Embryonic facial prominence (tissue), 1 donor: Measurements from ENCODE around the gene AOC3.
A peak's percentile ranks its signal among the peaks of the same experiment; 100 is the strongest.
"Not testable (repeated sequence)": the region's sequence is repeated elsewhere in the genome, so short reads cannot be mapped to it uniquely, and the experiment has no call there.

Source experiments
- DNase-seq: peaks from one replicate; pipeline ENCODE4 v3.0.0-alpha.2; 2016; ENCODE audit errors: extremely low spot score

Gene AOC3

GRCh38 chr17:42844761-42845555 lies 6.0 kb upstream of the AOC3 start:
- no peak for DNase-seq

GRCh38 chr17:42845556-42845917 lies 5.5 kb upstream of the AOC3 start:
- no peak for DNase-seq

GRCh38 chr17:42845918-42846593 lies 4.9 kb upstream of the AOC3 start:
- no peak for DNase-seq

GRCh38 chr17:42846594-42847280 lies 4.3 kb upstream of the AOC3 start:
- DNase-seq, result peak; percentile 0

GRCh38 chr17:42848093-42848492 lies 2.9 kb upstream of the AOC3 start:
- peak; percentile 2 for DNase-seq

DNA sequence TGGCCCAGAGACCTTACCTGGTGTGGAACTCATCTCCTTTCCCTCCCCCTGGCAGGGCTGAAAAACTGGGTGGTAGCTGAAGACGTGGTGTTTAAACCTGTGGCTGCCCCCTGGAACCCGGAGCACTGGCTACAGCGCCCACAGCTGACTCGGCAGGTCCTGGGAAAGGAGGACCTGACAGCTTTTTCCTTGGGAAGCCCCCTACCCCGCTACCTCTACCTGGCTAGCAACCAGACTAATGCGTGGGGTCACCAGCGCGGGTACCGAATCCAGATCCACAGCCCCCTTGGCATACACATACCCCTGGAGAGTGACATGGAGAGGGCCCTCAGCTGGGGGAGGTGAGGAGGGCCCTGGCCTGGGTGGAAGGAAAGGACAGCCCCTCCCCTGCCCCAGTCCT lies 2.0 kb upstream of the AOC3 start:
- DNase-seq, result peak; percentile 1

DNA sequence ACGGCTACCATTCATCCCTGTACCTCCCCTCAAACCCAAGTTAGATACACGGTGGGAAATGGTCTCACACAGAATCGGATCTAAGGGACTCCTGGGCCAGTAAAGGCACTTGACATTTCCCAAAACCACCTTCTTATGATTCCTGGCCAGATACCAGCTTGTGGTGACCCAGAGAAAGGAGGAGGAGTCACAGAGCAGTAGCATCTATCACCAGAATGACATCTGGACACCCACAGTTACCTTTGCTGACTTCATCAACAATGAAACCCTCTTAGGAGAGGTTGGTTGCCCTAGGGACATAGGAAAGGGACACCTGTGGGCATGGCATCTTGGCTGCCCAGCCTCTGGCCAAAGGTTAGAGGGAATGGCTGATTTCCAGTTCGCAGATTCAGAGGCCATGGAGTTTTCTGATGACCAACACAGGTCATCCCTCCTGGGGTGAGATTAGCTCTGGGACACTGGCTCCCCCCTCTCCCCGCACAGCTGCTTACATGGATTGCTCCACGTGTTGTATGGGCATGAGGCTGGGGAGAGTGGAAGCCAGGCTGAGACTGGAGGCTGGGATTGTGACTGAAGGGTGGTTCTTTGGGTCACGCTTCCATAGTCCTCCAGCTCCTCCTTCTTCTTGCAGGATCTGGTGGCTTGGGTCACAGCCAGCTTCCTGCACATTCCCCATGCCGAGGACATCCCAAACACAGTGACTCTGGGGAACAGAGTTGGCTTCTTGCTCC lies 1.4 kb upstream of the AOC3 start:
- DNase-seq, result peak; percentile 3

DNA sequence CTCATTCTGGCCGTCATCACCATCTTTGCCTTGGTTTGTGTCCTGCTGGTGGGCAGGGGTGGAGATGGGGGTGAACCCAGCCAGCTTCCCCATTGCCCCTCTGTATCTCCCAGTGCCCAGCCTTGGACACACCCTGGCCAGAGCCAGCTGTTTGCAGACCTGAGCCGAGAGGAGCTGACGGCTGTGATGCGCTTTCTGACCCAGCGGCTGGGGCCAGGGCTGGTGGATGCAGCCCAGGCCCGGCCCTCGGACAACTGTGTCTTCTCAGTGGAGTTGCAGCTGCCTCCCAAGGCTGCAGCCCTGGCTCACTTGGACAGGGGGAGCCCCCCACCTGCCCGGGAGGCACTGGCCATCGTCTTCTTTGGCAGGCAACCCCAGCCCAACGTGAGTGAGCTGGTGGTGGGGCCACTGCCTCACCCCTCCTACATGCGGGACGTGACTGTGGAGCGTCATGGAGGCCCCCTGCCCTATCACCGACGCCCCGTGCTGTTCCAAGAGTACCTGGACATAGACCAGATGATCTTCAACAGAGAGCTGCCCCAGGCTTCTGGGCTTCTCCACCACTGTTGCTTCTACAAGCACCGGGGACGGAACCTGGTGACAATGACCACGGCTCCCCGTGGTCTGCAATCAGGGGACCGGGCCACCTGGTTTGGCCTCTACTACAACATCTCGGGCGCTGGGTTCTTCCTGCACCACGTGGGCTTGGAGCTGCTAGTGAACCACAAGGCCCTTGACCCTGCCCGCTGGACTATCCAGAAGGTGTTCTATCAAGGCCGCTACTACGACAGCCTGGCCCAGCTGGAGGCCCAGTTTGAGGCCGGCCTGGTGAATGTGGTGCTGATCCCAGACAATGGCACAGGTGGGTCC lies 607 bp downstream of the AOC3 start:
- not testable (repeated sequence) for DNase-seq

GRCh38 chr17:42852351-42852750 lies 1.4 kb downstream of the AOC3 start:
- DNase-seq, result no peak

- DNase-seq, result no peak
Observed at GRCh38 chr17:42853004-42853403, 2.0 kb downstream of the AOC3 start.

GRCh38 chr17:42853597-42853967 lies 2.6 kb downstream of the AOC3 start:
- DNase-seq, result no peak

DNA sequence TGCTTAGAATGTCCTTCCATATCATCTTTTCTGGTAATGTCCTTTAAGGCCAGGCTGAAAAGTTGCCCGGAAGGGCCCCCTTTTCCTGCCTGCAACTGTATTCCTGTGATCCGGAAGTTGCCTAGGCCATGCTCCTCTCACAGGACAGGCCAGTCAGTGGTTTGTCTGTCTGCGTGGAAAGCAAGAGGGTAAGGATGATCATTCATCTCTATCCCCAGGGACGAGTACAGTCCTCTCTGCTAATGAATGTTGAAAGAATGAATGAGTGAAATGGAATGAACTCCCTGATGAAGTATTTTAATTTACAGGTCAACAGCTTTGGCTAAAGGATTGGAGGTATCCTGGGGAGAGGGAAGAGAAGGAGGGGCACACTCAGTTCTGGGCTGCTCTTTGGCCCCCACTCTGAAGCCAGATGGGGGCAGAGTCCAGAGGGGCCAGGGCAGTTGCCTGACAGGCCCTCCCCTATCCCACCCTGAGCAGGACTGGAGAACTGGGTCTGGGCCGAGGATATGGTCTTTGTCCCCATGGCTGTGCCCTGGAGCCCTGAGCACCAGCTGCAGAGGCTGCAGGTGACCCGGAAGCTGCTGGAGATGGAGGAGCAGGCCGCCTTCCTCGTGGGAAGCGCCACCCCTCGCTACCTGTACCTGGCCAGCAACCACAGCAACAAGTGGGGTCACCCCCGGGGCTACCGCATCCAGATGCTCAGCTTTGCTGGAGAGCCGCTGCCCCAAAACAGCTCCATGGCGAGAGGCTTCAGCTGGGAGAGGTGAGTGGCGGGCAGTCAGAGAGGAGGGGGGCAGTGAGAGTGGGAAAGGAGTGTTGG lies 3.2 kb downstream of the AOC3 start:
- no peak for DNase-seq

GRCh38 chr17:42855048-42855596 lies 4.1 kb downstream of the AOC3 start:
- no peak for DNase-seq

DNA sequence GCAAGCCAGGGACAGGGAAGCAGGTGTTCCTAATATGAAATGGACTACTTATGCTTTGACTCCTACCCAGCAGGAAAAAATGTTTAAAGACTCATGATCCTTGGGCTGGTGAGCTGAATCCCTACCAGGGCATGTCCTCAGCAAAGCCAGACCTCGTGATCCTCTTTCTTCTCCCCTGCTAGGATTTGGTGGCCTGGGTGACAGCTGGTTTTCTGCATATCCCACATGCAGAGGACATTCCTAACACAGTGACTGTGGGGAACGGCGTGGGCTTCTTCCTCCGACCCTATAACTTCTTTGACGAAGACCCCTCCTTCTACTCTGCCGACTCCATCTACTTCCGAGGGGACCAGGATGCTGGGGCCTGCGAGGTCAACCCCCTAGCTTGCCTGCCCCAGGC lies 5.1 kb downstream of the AOC3 start:
- not testable (repeated sequence) for DNase-seq

DNA sequence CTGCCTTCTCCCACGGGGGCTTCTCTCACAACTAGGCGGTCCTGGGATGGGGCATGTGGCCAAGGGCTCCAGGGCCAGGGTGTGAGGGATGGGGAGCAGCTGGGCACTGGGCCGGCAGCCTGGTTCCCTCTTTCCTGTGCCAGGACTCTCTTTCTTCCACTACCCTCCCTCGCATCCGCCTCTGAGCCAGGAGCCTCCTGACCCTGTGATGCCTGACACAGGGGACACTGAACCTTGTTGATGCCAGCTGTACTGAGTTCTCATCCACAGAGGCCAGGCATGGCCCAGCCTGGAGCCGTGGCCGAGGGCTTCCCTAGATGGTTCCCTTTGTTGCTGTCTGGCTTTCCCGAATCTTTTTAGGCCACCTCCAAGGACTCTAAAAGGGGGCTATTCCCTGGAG lies 5.5 kb downstream of the AOC3 start:
- DNase-seq, result not testable (repeated sequence)

- DNase-seq, result no peak
Observed at GRCh38 chr17:42857389-42857788, 6.4 kb downstream of the AOC3 start.

- no peak for DNase-seq
Observed at GRCh38 chr17:42865638-42866094, 14.7 kb downstream of the AOC3 start.

DNA sequence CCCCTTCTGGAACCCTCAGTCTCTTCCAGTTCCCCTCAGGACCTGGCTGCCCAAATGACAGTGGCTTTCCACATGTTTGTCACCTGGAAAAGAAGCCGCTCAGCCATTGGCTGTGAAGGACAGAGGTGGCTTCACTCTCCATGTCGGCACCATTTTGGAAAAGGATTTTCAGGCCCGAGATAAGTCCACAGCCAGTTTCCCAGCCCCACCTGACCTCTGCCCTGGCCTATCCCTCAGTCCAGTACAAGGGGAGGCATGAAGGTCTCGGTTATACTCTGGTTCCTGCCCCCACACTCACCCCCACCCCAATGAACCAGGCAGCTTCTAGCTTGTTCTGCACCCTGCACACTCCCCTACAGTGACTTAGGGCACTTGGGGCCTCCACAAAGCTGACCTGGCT lies 15.2 kb downstream of the AOC3 start:
- no peak for DNase-seq

- DNase-seq, result no peak
Observed at GRCh38 chr17:42866631-42867575, 15.9 kb downstream of the AOC3 start.
